Left kidney (tissue), 1 donor: Measurements from ENCODE around the gene AOPEP. TPM values are rescaled to one million over a fixed set of nuclear protein-coding genes. Genes with fewer than 3 reads are reported as not detected.

Experiments
- polyA plus RNA-seq: library from polyadenylated mRNA; unstranded; fragments of 120-200 nt; gene quantifications from one replicate; pipeline ENCODE4 v1.2.1, GENCODE V29; 2013; ENCODE audit not compliant: insufficient read length

AOPEP gene
- polyA plus RNA-seq, 1 donor: 54.5 TPM

Other genes starting within 250 kb of the AOPEP start
- 0.40 TPM for gene PCAT7, start 171.6 kb upstream of the AOPEP start, polyA plus RNA-seq
- gene FBP2, start 132.9 kb upstream of the AOPEP start, polyA plus RNA-seq: 0.10 TPM
- gene FBP1, start 87.2 kb upstream of the AOPEP start, polyA plus RNA-seq: 66.0 TPM